HEK293 (cell line): ENCODE measurements around the gene ZCCHC2.
A peak's percentile ranks its signal among the peaks of the same experiment; 100 is the strongest.

Source experiments
- CTCF ChIA-PET: fragments of 350-600 bp; formaldehyde crosslinking; extraction: SDS; loops from one replicate; lab custom pipeline; 2021; ENCODE audit warnings: antibody characterized with exemption; lab: Yijun Ruan, JAX
- POLR2A ChIA-PET: fragments of 300-600 bp; formaldehyde crosslinking; extraction: SDS; loops from one replicate; lab custom pipeline; 2020; ENCODE audit warnings: antibody characterized with exemption, inconsistent platforms; lab: Yijun Ruan, JAX
- H3K27ac ChIP-seq: fragments of 200-500 bp; sonication (Bioruptor generic); 2 replicates; pipeline ENCODE4 v1.5.1; 2014; ENCODE audit warnings: low read depth, low read length, control low read depth, inconsistent platforms; ENCODE audit errors: extremely low read depth
- H3K36me3 ChIP-seq, 2 experiments: fragments of 200-500 bp in 1 of 2; sonication (Bioruptor generic) in 1 of 2; 1 replicate in 1 of 2; 2 replicates in 1 of 2; pipeline ENCODE4 v1.5.1; 2014 to 2017; ENCODE audit warnings: inconsistent platforms in 2 of 2, low read length in 2 of 2; ENCODE audit not compliant: control insufficient read depth in 2 of 2, insufficient read depth in 1 of 2
- H3K4me1 ChIP-seq: fragments of 200-500 bp; sonication (Bioruptor generic); 2 replicates; pipeline ENCODE4 v1.5.1; 2014; ENCODE audit warnings: mild to moderate bottlenecking, low read length, inconsistent platforms; ENCODE audit not compliant: control insufficient read depth, insufficient read depth
- H3K4me3 ChIP-seq: 2 replicates; pipeline ENCODE4 v1.5.1; 2011; ENCODE audit warnings: low read depth, mild to moderate bottlenecking, control low read depth, low read length, moderate library complexity
- H3K9me3 ChIP-seq: fragments of 200-500 bp; sonication (Bioruptor generic); 2 replicates; pipeline ENCODE4 v1.5.1; 2014; ENCODE audit warnings: low read depth, low read length, inconsistent platforms; ENCODE audit not compliant: control insufficient read depth, insufficient read depth
- BCL11A ChIP-seq: fragments of 450-650 bp; formaldehyde crosslinking; IDR thresholded peaks from 2 replicates; pipeline ENCODE4 v1.5.1; 2016; ENCODE audit warnings: low read depth, missing biosample characterization, missing genetic modification characterization
- BCL11B ChIP-seq: fragments of 450-650 bp; formaldehyde crosslinking; IDR thresholded peaks from 2 replicates; pipeline ENCODE4 v1.5.1; 2016; ENCODE audit warnings: low read depth, missing biosample characterization, missing genetic modification characterization
- EGR2 ChIP-seq: fragments of 450-650 bp; formaldehyde crosslinking; IDR thresholded peaks from 2 replicates; pipeline ENCODE4 v1.5.1; 2016; ENCODE audit warnings: low read depth, missing biosample characterization, missing genetic modification characterization
- KLF16 ChIP-seq: fragments of 450-650 bp; formaldehyde crosslinking; IDR thresholded peaks from 2 replicates; pipeline ENCODE4 v1.5.1; 2017; ENCODE audit warnings: missing biosample characterization, missing genetic modification characterization
- KLF9 ChIP-seq: fragments of 450-650 bp; formaldehyde crosslinking; IDR thresholded peaks from 2 replicates; pipeline ENCODE4 v1.5.1; 2016; ENCODE audit warnings: missing biosample characterization, missing genetic modification characterization, low read depth
- REPIN1 ChIP-seq: fragments of 450-650 bp; formaldehyde crosslinking; IDR thresholded peaks from 2 replicates; pipeline ENCODE4 v1.5.1; 2017; ENCODE audit warnings: missing biosample characterization, missing genetic modification characterization, low read depth
- REST ChIP-seq: fragments of 450-650 bp; formaldehyde crosslinking; IDR thresholded peaks from 2 replicates; pipeline ENCODE4 v1.5.1; 2016; ENCODE audit warnings: missing biosample characterization, missing genetic modification characterization
- SCRT1 ChIP-seq: fragments of 450-650 bp; formaldehyde crosslinking; IDR thresholded peaks from 2 replicates; pipeline ENCODE4 v1.5.1; 2016; ENCODE audit warnings: missing biosample characterization, missing genetic modification characterization, borderline replicate concordance
- SETDB1 ChIP-seq: IDR thresholded peaks from one replicate; pipeline ENCODE4 v1.6.1; 2017; ENCODE audit warnings: mild to moderate bottlenecking, low read length, moderate library complexity, mixed read lengths; ENCODE audit not compliant: insufficient read length
- WT1 ChIP-seq: fragments of 450-650 bp; formaldehyde crosslinking; IDR thresholded peaks from 2 replicates; pipeline ENCODE4 v1.5.1; 2016; ENCODE audit warnings: missing biosample characterization, missing genetic modification characterization
- ZBTB20 ChIP-seq: fragments of 450-650 bp; formaldehyde crosslinking; IDR thresholded peaks from 2 replicates; pipeline ENCODE4 v1.5.1; 2016; ENCODE audit warnings: missing biosample characterization, missing genetic modification characterization
- ZBTB21 ChIP-seq: fragments of 450-650 bp; formaldehyde crosslinking; IDR thresholded peaks from 2 replicates; pipeline ENCODE4 v1.5.1; 2017; ENCODE audit warnings: missing biosample characterization, missing genetic modification characterization
- ZBTB26 ChIP-seq: fragments of 450-650 bp; formaldehyde crosslinking; optimal IDR thresholded peaks from 2 replicates; pipeline ENCODE3; 2016; ENCODE audit warnings: missing biosample characterization, mild to moderate bottlenecking, missing genetic modification characterization
- ZBTB8A ChIP-seq: fragments of 450-650 bp; formaldehyde crosslinking; IDR thresholded peaks from 2 replicates; pipeline ENCODE4 v1.5.1; 2016; ENCODE audit warnings: missing biosample characterization, missing genetic modification characterization
- ZEB2 ChIP-seq: fragments of 450-650 bp; formaldehyde crosslinking; IDR thresholded peaks from 2 replicates; pipeline ENCODE4 v1.5.1; 2016; ENCODE audit warnings: missing biosample characterization, missing genetic modification characterization
- ZNF121 ChIP-seq: fragments of 450-650 bp; formaldehyde crosslinking; IDR thresholded peaks from 2 replicates; pipeline ENCODE4 v1.5.1; 2016; ENCODE audit warnings: missing biosample characterization, missing genetic modification characterization
- ZNF184 ChIP-seq: fragments of 450-650 bp; IDR thresholded peaks from 2 replicates; pipeline ENCODE4 v1.5.1; 2018; ENCODE audit warnings: missing biosample characterization, mild to moderate bottlenecking, missing genetic modification characterization
- ZNF280C ChIP-seq: fragments of 450-650 bp; formaldehyde crosslinking; IDR thresholded peaks from 2 replicates; pipeline ENCODE4 v1.5.1; 2016; ENCODE audit warnings: missing biosample characterization, missing genetic modification characterization
- ZNF335 ChIP-seq: fragments of 450-650 bp; formaldehyde crosslinking; conservative IDR thresholded peaks from 2 replicates; pipeline ENCODE4 v1.5.1; 2016; ENCODE audit warnings: missing biosample characterization, missing genetic modification characterization
- ZNF529 ChIP-seq: fragments of 450-650 bp; formaldehyde crosslinking; IDR thresholded peaks from 2 replicates; pipeline ENCODE4 v1.5.1; 2017; ENCODE audit warnings: missing genetic modification characterization, missing biosample characterization; ENCODE audit not compliant: insufficient replicate concordance
- ZNF658 ChIP-seq: fragments of 450-650 bp; formaldehyde crosslinking; IDR thresholded peaks from 2 replicates; pipeline ENCODE4; 2016; ENCODE audit warnings: missing biosample characterization, missing genetic modification characterization
- ZNF677 ChIP-seq: fragments of 450-650 bp; IDR thresholded peaks from 2 replicates; pipeline ENCODE4 v1.5.0; 2018; ENCODE audit warnings: missing biosample characterization, mild to moderate bottlenecking, missing genetic modification characterization, moderate library complexity
- ZNF747 ChIP-seq: fragments of 450-650 bp; formaldehyde crosslinking; IDR thresholded peaks from 2 replicates; pipeline ENCODE4 v1.5.1; 2016; ENCODE audit warnings: missing biosample characterization, missing genetic modification characterization
- ZSCAN18 ChIP-seq: fragments of 450-650 bp; formaldehyde crosslinking; IDR thresholded peaks from 2 replicates; pipeline ENCODE4 v1.5.1; 2016; ENCODE audit warnings: missing biosample characterization, missing genetic modification characterization

ZCCHC2 gene

GRCh38 chr18:62522178-62522503, 684 bp upstream of the ZCCHC2 start (continued):
- TF ChIP-seq SCRT1 (tag by site-specific recombination), result no peak
- TF ChIP-seq WT1 (tag by site-specific recombination), result no peak
- no peak for TF ChIP-seq BCL11A (tag by site-specific recombination)
- no peak for TF ChIP-seq ZNF121 (tag by site-specific recombination)
- TF ChIP-seq ZNF184 (tag by site-specific recombination), result no peak

- TF ChIP-seq ZNF658 (tag by site-specific recombination), result no peak
- no peak for TF ChIP-seq ZBTB21 (tag by site-specific recombination)
- no peak for TF ChIP-seq REPIN1 (tag by site-specific recombination)
- TF ChIP-seq ZNF529 (tag by site-specific recombination), result no peak
- no peak for TF ChIP-seq ZNF677 (tag by site-specific recombination)
- no peak for TF ChIP-seq ZEB2 (tag by site-specific recombination)
- no peak for TF ChIP-seq ZNF280C (tag by site-specific recombination)
- no peak for TF ChIP-seq ZNF747 (tag by site-specific recombination)
- Histone ChIP-seq H3K36me3 (no peaks in the 10 kb centered on the region), H3K27ac (peak overlapping the region; percentile 97), H3K9me3 (no peaks in the 10 kb centered on the region), H3K4me3 (peak overlapping the region; percentile 62), H3K4me1 (peaks cover 15% of the 10 kb centered on the region)
- ChIA-PET POLR2A (interaction anchor here (0.5 to 3.2 kb wide), 13 partner anchors 8 to 801 kb away, joined by 3 to 18 read pairs (median 8); partner anchors contain the start of genes PIGN and RELCH), CTCF (interaction anchor here (1.1 kb wide), 1 partner anchor 63 kb away, joined by 3 read pairs; no protein-coding TSS in a partner anchor)
These were observed 397 bp downstream of the ZCCHC2 start for GRCh38 chr18:62523255-62523588.

- POLR2A ChIA-PET, result interaction anchor here (0.7 to 2.0 kb wide), 5 partner anchors 19 to 191 kb away, joined by 3 to 12 read pairs (median 3); no protein-coding TSS in a partner anchor
- peak overlapping the region; percentile 97 for H3K27ac ChIP-seq
- CTCF ChIA-PET, result interaction anchor here (0.6 to 1.2 kb wide), 2 partner anchors 98 to 761 kb away, joined by 3 to 6 read pairs; no protein-coding TSS in a partner anchor
- TF ChIP-seq KLF9 (tag by site-specific recombination) (peak; percentile 26; the same call in 1 of the 2 replicates), ZNF184 (tag by site-specific recombination) (no peak), ZSCAN18 (tag by site-specific recombination) (no peak), EGR2 (tag by site-specific recombination) (no peak), ZEB2 (tag by site-specific recombination) (peak; percentile 51), SETDB1 (no peak), ZBTB26 (peak; percentile 90), ZBTB20 (peak; percentile 73; the same call in 1 of the 2 replicates), KLF16 (tag by site-specific recombination) (no peak), REST (tag by site-specific recombination) (peak; percentile 28; the same call in 1 of the 2 replicates), ZNF335 (tag by site-specific recombination) (peak; percentile 4), BCL11B (peak; percentile 73; the same call in 1 of the 2 replicates), ZBTB8A (peak; percentile 33)
These were observed 1.0 kb downstream of the ZCCHC2 start for GRCh38 chr18:62523631-62524439.

More at GRCh38 chr18:62523631-62524439, 1.0 kb downstream of the ZCCHC2 start:
- Histone ChIP-seq H3K9me3 (no peaks in the 10 kb centered on the region), H3K4me1 (peaks cover 15% of the 10 kb centered on the region), H3K36me3 (no peaks in the 10 kb centered on the region), H3K4me3 (peak overlapping the region; percentile 62)
